Activated T-cell treated with anti-CD3 and anti-CD28 coated beads for 1 hour (primary cell): ENCODE results near the gene AFTPH.

Experiments
- DNase-seq: peaks from one replicate; pipeline ENCODE4 v3.0.0-alpha.2; 2020; ENCODE audit warnings: low read depth

The AFTPH gene

GRCh38 chr2:64612575-64613195 is 88.6 kb downstream of the AFTPH start:
- no peak for DNase-seq

GRCh38 chr2:64613276-64613675 is 89.1 kb downstream of the AFTPH start:
- no peak for DNase-seq

- DNase-seq, result no peak
These were observed 91.2 kb downstream of the AFTPH start for GRCh38 chr2:64615192-64615763.

- DNase-seq, result no peak
These were observed 91.9 kb downstream of the AFTPH start for GRCh38 chr2:64615844-64616536.

- DNase-seq, result no peak
These were observed 93.6 kb downstream of the AFTPH start for GRCh38 chr2:64617631-64618151.

GRCh38 chr2:64620661-64621060 is 96.5 kb downstream of the AFTPH start:
- DNase-seq, result no peak

GRCh38 chr2:64622443-64623241 is 98.5 kb downstream of the AFTPH start:
- no peak for DNase-seq

GRCh38 chr2:64623242-64623850 is 99.2 kb downstream of the AFTPH start:
- no peak for DNase-seq

GRCh38 chr2:64624108-64624610 is 100.0 kb downstream of the AFTPH start:
- DNase-seq, result no peak

GRCh38 chr2:64624862-64625261 is 100.7 kb downstream of the AFTPH start:
- no peak for DNase-seq

- DNase-seq, result no peak
These were observed 101.4 kb downstream of the AFTPH start for GRCh38 chr2:64625299-64626145.

GRCh38 chr2:64626146-64626809 is 102.2 kb downstream of the AFTPH start:
- no peak for DNase-seq

GRCh38 chr2:64626963-64627760 is 103.0 kb downstream of the AFTPH start:
- no peak for DNase-seq

GRCh38 chr2:64627860-64628841 is 104.0 kb downstream of the AFTPH start:
- no peak for DNase-seq

- DNase-seq, result no peak
These were observed 105.2 kb downstream of the AFTPH start for GRCh38 chr2:64629329-64629781.

- no peak for DNase-seq
These were observed 105.7 kb downstream of the AFTPH start for GRCh38 chr2:64629875-64630274.

- no peak for DNase-seq
These were observed 106.6 kb downstream of the AFTPH start for GRCh38 chr2:64630752-64631151.

- DNase-seq, result no peak
These were observed 107.6 kb downstream of the AFTPH start for GRCh38 chr2:64631771-64632170.
